Body of pancreas (tissue), 4 donors: ENCODE results near the gene NIN.

Experiments
- CTCF ChIP-seq, 7 experiments: fragments of 450-650 bp in 4 of 7; fragments of 200-600 bp in 3 of 7; sonication (generic) in 3 of 7; IDR thresholded peaks; one replicate each; pipeline ENCODE4 v1.5.1; 2016 to 2019; ENCODE audit warnings: antibody characterized with exemption in 7 of 7
- POLR2A ChIP-seq, 3 donors: fragments of 450-650 bp; IDR thresholded peaks; one replicate each; pipeline ENCODE4 v1.6.1; 2016; ENCODE audit warnings: antibody characterized with exemption in 3 of 3, mild to moderate bottlenecking in 2 of 3

DNA sequence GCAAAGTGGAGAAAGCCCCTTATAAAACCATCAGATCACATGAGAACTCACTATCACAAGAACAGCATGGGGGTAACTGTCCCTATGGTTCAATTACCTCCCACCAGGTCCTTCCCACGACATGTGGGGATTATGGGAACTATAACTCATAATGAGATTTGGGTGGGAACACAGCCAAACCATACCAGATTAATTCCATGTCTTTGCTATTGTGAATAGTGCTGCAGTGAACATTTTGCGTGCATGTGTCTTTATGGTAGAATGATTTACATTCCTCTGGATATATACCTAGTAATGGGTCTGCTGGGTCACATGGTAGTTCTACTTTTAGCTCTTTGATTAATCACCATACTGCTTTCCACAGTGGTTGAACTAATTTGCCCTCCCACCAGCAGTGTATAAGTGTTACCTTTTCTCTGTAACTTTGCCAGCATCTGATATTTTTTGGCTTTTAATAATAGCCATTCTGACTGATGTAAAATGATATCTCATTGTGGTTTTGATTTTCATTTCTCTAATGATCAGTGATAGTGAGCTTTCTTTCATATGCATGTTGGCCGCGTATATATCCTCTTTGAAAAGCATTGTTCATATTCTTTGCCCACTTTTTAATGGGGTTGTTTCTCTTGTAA is 133.2 kb downstream of the NIN start:
- no peak for TF ChIP-seq CTCF (IDR thresholded peaks at IDR 0.05)
- no peak for TF ChIP-seq POLR2A (IDR thresholded peaks at IDR 0.05)
